Keratinocyte (primary cell): ENCODE measurements around the gene MAPRE2.

Source experiments
- CTCF ChIP-seq, 3 experiments: IDR thresholded peaks in 1 of 3; conservative IDR thresholded peaks in 1 of 3; optimal IDR thresholded peaks in 1 of 3; 2 replicates in 2 of 3; 3 replicates in 1 of 3; pipeline versions ENCODE3 to v1.5.1; 2011; ENCODE audit warnings: low read length in 3 of 3, mild to moderate bottlenecking in 3 of 3, moderate library complexity in 2 of 3, control low read depth in 1 of 3, inconsistent platforms in 1 of 3; ENCODE audit not compliant: insufficient read depth in 2 of 3; ENCODE audit errors: extremely low read depth in 1 of 3
- EZH2 ChIP-seq: IDR thresholded peaks from one replicate; pipeline ENCODE4 v1.6.1; 2012; ENCODE audit warnings: inconsistent platforms, mild to moderate bottlenecking, low read length, moderate library complexity

- no peak for TF ChIP-seq CTCF (optimal IDR thresholded peaks at IDR 0.05 in 1 of 3, IDR thresholded peaks at IDR 0.05 in 1 of 3, conservative IDR thresholded peaks at IDR 0.05 in 1 of 3; ENCODE audit: extremely low read depth in 1 of 3, insufficient read depth in 2 of 3, low read length in 3 of 3)
- no peak for TF ChIP-seq EZH2
These were observed 8.2 kb downstream of the MAPRE2 start for GRCh38 chr18:35049111-35050027.
